Calu3 (cell line): ENCODE data around the gene FAM118B. TPM values are rescaled to one million over a fixed set of nuclear protein-coding genes. Genes with fewer than 3 reads are reported as not detected.

Experiments
- BruUV-seq: library from RNA; stranded (reverse); fragments of 400-500 nt; replicated peaks from 2 replicates; lab custom pipeline; 2021; lab: Mats Ljungman, UMichigan
- CTCF ChIA-PET: fragments of 300-600 bp; sonication (Branson Sonifier 250); formaldehyde crosslinking; loops from one replicate; lab custom pipeline; 2022; ENCODE audit warnings: antibody characterized with exemption; lab: Charles Lee
- DNase-seq: peaks from one replicate; pipeline ENCODE4 v3.0.0; 2022
- H3K27ac Mint-ChIP-seq: one replicate; pipeline ENCODE4 v1.8.0; 2022; ENCODE audit warnings: mixed read lengths; ENCODE audit not compliant: unreplicated experiment
- H3K27me3 Mint-ChIP-seq: one replicate; pipeline ENCODE4 v1.8.0; 2022; ENCODE audit warnings: mixed read lengths; ENCODE audit not compliant: unreplicated experiment
- H3K36me3 Mint-ChIP-seq: one replicate; pipeline ENCODE4 v1.8.0; 2022; ENCODE audit warnings: mild to moderate bottlenecking, moderate library complexity, mixed read lengths; ENCODE audit not compliant: insufficient read depth, unreplicated experiment
- H3K4me1 Mint-ChIP-seq: one replicate; pipeline ENCODE4 v1.8.0; 2022; ENCODE audit warnings: mild to moderate bottlenecking, low read depth, mixed read lengths; ENCODE audit not compliant: unreplicated experiment
- H3K4me3 Mint-ChIP-seq: one replicate; pipeline ENCODE4 v1.8.0; 2022; ENCODE audit warnings: mild to moderate bottlenecking, low read depth, moderate library complexity, mixed read lengths; ENCODE audit not compliant: unreplicated experiment
- H3K9me3 Mint-ChIP-seq: one replicate; pipeline ENCODE4 v1.8.0; 2022; ENCODE audit warnings: low read depth, mixed read lengths; ENCODE audit not compliant: unreplicated experiment
- CTCF ChIP-seq: fragments of 200-600 bp; IDR thresholded peaks from one replicate; pipeline ENCODE4 v1.8.0; 2022; ENCODE audit warnings: antibody characterized with exemption; ENCODE audit not compliant: unreplicated experiment
- intact Hi-C: fragments of 100-400 bp; cut with micrococcal nuclease; formaldehyde crosslinking; loops from one replicate; pipeline ENCODE4 v1.10.0; 2022; ENCODE audit not compliant: unreplicated experiment
- total RNA-seq: library from RNA; stranded (reverse); gene quantifications from 2 replicates; pipeline ENCODE4 v1.2.3, GENCODE V29; 2022

The FAM118B gene
- total RNA-seq, 1 experiment from 2014 or later: 15.7 TPM

GRCh38 chr11:126193038-126193478, 18.5 kb upstream of the FAM118B start:
- H3K4me3 Mint-ChIP-seq: no peak overlapping the region
- BruUV-seq: no TSS peak
- H3K27ac Mint-ChIP-seq: no peak overlapping the region
- H3K4me1 Mint-ChIP-seq: no peaks in the 10 kb centered on the region
- peaks cover 34% of the 10 kb centered on the region for H3K36me3 Mint-ChIP-seq
- peaks cover 2% of the 10 kb centered on the region for H3K9me3 Mint-ChIP-seq
- CTCF ChIA-PET: interaction anchor here (1.1 to 1.5 kb wide), 3 partner anchors 131 to 290 kb away, joined by 3 to 6 read pairs (median 6); no protein-coding TSS in a partner anchor
- no peak for DNase-seq
- no peaks in the 10 kb centered on the region for H3K27me3 Mint-ChIP-seq
- intact Hi-C loops: loop anchor here (5.0 kb wide), 1 partner anchor 131 kb away; the partner anchor contains the start of gene CDON
- TF ChIP-seq CTCF: no peak

DNA sequence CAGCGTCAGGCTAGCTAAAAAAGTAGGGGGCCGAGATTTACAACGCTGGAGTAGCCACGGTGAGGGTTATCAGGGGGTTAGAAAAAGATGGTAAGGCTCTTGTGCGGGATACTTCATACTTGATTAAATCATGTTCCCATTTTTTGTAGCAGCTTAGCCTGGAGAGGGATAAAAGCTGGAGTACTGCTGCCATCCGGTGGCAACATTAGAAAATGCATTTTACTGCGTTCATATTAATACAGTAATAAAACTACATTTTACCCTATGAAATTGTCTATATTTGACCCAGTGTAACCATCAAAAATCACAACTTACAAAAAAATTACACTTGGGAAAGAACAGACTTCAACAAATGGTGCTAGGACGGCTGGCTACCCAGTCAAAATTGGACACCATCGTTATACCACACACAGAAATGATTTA, 17.4 kb upstream of the FAM118B start:
- Mint-ChIP-seq H3K4me3 (no peak overlapping the region), H3K9me3 (peaks cover 6% of the 10 kb centered on the region), H3K27ac (no peak overlapping the region), H3K4me1 (no peaks in the 10 kb centered on the region), H3K27me3 (no peaks in the 10 kb centered on the region), H3K36me3 (peaks cover 35% of the 10 kb centered on the region)
- BruUV-seq: no TSS peak
- CTCF ChIA-PET: interaction anchor here (1.0 to 1.5 kb wide), 6 partner anchors 62 to 291 kb away, joined by 3 to 7 read pairs (median 4); no protein-coding TSS in a partner anchor
- TF ChIP-seq CTCF: peak; percentile 38
- peak; percentile 37 for DNase-seq
- intact Hi-C loops: loop anchor here (1.0 to 5.0 kb wide), 2 partner anchors 132 to 271 kb away; partner anchors contain the start of gene CDON

DNA sequence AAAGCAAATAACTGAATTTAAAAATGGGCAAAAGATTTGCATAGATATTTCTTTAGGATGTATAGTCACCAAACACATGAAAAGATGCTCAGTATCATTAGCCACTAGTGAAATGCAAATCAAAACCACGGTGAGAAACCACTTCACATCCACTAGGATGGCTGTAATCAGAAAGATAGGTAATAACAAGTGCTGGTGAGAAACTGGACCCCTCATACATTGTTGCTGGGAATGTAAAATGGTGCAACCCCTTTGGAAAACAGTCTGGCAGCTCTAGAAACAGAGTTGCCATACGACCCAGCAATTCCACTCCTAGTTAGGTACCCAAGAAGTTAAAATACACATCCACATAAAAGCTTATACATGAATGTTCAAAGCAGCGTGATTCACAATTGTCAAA, 16.5 kb upstream of the FAM118B start:
- no TSS peak for BruUV-seq

GRCh38 chr11:126197277-126197939, 14.2 kb upstream of the FAM118B start:
- no peak overlapping the region for H3K4me3 Mint-ChIP-seq
- intact Hi-C loops: no loop called here
- H3K27me3 Mint-ChIP-seq: no peaks in the 10 kb centered on the region
- CTCF ChIA-PET: interaction anchor here (0.5 to 1.3 kb wide), 2 partner anchors 15 to 27 kb away, joined by 3 to 5 read pairs; partner anchors contain the start of gene FAM118B
- H3K27ac Mint-ChIP-seq: no peak overlapping the region
- no peak for DNase-seq
- no TSS peak for BruUV-seq
- peaks cover 33% of the 10 kb centered on the region for H3K36me3 Mint-ChIP-seq
- peaks cover 6% of the 10 kb centered on the region for H3K9me3 Mint-ChIP-seq
- H3K4me1 Mint-ChIP-seq: no peaks in the 10 kb centered on the region
- no peak for TF ChIP-seq CTCF

More for the DNA sequence above, 16.5 kb upstream of the FAM118B start:
- no peaks in the 10 kb centered on the region for H3K27me3 Mint-ChIP-seq
- intact Hi-C loops: no loop called here
- CTCF ChIA-PET: no interaction called here
- H3K9me3 Mint-ChIP-seq: peaks cover 6% of the 10 kb centered on the region
- H3K36me3 Mint-ChIP-seq: peaks cover 35% of the 10 kb centered on the region
- no peak for TF ChIP-seq CTCF
- H3K4me3 Mint-ChIP-seq: no peak overlapping the region
- H3K4me1 Mint-ChIP-seq: no peaks in the 10 kb centered on the region
- H3K27ac Mint-ChIP-seq: no peak overlapping the region
- DNase-seq: no peak
